ENCODE data around the gene MRPL20.
"Not testable (repeated sequence)": the region's sequence is repeated elsewhere in the genome, so short reads cannot be mapped to it uniquely, and the experiment has no call there.

Gene MRPL20

DNA sequence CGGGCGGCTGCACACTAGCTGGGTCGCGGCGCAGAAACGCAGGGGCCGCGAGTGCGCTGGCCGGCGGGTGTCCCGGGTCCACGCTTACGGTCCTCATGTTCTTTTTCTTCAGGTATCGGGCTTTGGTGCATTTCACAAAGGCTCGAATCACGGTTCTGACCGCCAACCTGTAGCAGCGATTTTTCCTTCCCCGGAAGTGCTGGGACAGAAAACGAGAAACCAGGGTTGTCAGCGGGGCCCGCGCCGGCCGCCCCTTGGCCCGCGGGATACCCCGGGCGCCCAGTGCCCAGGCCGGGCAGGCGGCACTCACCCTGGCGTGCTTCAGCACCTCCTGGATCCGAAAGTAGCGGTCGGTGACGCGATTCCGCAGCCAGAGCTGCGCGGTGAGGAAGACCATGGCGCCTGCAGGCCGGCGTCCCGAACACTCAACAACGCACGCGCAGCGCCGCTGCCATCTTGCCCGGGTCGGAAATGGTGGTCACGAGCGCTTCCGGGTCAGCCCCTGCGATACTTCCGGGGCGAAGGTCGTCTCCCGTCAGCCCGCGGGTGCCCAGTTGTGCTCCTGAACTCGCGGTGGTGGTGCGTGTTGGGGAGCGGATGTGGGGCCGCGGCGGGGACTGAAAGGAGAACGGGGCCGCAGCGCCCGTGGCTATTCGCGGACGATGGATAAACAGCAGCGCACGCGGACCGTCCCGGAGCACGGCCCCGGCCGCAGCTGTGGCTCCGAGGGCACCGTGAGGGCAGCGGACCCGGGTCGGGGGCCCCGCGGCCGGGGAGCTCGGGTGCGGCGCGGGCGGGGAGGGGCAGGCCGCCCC, at the start of gene MRPL20:
TSS of gene MRPL20 (minus strand) at position 473 of the 815 bp plus-strand sequence. CDS start at position 397, 76 bp downstream.
- DNase-seq, result peak; percentile 92

GRCh38 chr1:1456683-1457255, 49.7 kb upstream of the MRPL20 start:
- DNase-seq, result not testable (repeated sequence)

GRCh38 chr1:1455934-1456333, 48.8 kb upstream of the MRPL20 start:
- not testable (repeated sequence) for DNase-seq

- DNase-seq, result no peak
Measured at GRCh38 chr1:1455366-1455884, 48.3 kb upstream of the MRPL20 start.

GRCh38 chr1:1454286-1455056, 47.4 kb upstream of the MRPL20 start:
- not testable (repeated sequence) for DNase-seq

DNA sequence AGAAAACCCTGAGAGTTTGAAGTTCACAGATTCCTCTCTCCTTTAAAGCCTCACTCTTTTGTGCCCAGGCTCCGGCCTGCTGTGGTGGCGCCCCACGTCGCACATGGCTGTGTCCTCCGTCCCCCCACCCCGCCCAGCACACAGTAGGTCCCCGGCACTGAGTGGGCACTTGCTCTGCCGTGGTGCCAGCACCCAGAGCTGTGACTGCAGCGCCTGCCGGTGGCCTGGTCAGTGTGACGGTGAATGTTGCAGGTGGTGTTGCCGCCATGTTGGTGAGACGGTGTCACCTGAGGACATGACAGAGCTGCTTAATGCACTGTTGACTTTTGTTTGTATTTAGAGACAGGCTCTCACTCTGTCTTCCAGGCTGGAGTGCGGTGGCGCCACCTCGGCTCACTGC, 45.8 kb upstream of the MRPL20 start:
- DNase-seq, result no peak

DNA sequence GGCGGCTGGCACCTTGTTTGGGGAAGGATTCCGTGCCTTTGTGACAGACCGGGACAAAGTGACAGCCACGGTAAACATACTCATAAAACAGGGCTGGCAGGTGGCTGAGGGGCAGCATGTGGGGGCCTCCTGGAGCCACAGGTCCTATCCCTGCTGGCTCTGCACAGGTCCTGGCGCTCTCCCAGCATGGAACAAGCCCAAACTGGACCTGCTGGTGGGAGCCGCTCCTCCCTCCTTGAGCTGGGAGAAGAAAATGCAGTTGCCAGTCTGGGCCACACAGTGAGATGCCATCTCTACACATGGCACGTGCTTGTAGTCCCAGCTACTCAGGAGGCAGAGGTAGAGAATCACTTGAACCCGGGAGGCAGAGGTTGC, 45.3 kb upstream of the MRPL20 start:
- not testable (repeated sequence) for DNase-seq

DNA sequence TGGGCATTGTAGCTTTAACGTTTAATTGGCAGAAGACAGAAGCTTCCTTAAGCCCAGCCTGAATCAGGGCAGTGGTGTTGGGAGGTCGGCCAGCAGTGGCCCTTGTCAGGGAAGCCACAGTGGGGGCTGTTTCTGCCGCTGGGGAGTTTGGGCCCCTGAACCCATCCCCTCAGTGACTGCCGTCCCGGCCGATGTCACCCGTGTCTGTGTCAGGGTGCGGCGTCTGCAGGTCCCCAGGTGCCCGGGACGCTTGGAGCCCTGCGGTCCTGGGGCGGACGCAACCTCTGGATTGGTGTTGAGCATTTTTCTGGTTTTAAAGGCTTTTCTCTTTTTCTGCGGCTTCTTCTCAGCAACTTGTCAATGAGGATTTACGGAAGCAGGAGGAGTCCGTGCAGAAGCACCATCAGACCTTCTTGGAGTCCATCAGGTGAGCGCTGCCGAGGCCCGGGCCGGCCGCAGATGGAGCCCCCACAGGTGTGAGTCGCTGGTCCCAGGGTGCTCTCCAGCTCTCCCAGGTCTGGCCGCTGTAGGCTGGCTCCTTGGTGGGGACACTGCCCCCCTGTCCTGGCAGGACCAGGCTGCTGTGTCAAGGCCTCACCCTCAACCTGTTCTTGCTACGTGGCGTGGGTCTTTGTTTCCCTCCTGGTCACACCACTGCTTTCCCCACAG, 44.7 kb upstream of the MRPL20 start:
- DNase-seq, result no peak

DNA sequence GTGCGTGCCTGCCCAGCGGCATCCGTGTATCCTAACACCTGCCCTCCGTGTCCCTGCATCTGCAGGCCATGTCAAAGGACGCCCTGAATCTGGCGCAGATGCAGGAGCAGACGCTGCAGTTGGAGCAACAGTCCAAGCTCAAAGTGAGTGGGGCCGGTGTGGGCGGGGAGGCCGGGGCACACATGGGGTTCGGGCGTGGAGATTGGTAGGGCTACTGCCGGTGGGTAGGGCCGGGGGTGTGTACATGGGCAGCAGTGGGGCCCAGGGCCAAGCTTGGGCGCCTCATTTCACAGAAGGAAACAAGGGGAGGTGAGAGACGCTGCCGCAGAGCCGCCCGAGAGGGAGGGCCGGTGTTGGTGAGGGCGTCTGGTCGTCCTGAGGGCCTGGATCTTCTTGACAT, 43.5 kb upstream of the MRPL20 start:
- DNase-seq, result not testable (repeated sequence)

DNA sequence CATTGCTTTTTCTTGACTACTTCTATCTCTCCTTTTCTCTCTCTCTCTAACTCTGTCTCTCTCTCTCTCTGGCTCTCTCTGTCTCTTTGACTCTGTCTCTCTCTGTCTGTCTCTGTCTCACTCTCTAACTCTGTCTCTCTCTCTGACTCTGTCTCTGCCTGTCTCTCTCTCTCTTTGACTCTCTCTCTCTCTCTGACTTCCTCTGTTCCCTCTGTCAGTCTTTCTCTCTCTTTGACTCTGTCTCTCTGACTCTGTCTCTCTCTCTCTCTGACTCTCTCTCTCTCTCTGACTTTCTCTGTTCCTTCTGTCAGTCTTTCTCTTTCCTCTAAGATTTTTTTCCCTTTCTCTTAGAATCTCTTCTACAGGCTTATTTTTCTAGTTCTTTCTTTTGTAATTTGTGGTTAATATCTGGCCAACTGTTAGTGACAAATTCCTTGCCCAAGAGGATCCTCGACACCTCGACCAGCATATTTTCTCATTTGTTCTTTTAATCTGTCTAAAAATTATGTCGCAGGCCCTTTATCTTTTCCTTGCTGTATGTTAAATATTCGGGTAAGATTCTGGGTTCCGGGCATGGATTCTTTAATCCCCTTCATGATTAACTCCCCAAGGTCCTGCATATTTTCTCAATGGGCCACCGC, 42.1 kb upstream of the MRPL20 start, which contains the start of gene ATAD3C:
TSS of gene ATAD3C (plus strand) at position 591 of the 641 bp plus-strand sequence. CDS start 995 bp downstream, outside the sequence.
- no peak for DNase-seq

GRCh38 chr1:1446631-1447030, 39.5 kb upstream of the MRPL20 start:
- DNase-seq, result not testable (repeated sequence)

- DNase-seq, result no peak
Measured at GRCh38 chr1:1442069-1442770, 35.1 kb upstream of the MRPL20 start.

- DNase-seq, result peak; percentile 32
Measured at GRCh38 chr1:1441002-1441888, 34.2 kb upstream of the MRPL20 start.

DNA sequence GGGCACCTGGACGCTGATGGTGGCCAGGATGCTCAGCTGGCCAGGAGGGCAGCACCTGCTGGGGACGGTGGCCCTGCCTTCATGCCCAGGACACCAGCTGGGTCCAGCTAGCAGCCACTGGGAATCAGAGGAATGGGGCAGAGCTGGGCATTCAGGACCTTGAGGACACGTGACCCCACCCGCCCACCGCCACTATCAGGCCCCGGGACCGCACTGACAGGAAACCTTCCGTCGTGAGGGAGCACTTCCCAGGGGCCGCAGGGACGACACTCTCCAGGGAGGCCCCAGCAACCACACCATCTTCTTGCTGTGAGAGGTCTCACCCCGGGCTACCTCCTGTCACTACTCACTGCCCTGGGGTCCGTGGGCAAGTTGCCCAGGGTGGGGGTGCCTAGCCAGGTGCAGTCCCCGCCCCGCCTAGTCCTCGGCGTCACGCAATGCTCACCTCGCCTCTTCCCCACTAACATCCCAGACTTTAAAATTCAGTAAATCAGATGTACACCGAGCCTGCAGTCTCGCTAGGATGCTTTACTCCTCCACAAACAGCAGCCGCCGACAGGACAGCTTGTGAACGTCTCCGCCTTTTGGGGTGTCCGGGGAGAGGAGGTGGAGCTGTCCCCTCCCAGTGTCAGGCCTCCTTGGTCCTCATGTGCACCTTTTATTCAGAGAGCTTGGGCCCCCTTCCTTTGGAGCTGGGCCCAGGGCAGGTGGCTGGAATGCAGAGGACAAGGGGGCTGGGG, 33.3 kb upstream of the MRPL20 start:
- no peak for DNase-seq

DNA sequence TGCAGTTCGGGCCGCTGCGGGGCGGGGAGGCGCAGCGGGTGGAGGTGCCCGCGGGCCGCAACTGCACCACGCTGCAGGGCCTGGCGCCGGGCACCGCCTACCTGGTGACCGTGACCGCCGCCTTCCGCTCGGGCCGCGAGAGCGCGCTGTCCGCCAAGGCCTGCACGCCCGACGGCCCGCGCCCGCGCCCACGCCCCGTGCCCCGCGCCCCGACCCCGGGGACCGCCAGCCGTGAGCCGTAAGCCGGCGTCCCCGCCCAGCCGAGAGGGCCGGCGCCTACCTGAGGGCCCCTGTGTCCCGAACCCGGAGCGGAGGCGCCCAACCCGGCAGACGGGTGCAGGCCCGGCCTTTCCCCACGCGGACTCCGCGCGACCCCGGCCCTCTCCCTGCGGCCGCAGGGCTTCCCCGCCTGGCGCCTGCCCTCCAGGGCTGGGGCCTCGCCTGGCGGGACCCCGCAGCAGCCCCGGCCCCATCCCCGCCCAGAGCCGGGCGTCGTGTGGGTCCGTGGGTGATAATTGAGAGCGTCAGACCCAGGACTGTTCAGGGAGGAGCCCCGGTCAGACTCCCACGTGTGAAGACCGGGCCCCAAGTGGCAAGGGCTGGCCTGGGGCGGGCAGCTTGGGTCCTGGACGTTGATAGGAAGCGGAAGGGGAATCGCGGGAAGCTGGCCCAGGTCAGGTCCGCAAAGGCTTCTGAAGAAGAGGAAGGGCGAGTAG, 32.6 kb upstream of the MRPL20 start:
- no peak for DNase-seq

DNA sequence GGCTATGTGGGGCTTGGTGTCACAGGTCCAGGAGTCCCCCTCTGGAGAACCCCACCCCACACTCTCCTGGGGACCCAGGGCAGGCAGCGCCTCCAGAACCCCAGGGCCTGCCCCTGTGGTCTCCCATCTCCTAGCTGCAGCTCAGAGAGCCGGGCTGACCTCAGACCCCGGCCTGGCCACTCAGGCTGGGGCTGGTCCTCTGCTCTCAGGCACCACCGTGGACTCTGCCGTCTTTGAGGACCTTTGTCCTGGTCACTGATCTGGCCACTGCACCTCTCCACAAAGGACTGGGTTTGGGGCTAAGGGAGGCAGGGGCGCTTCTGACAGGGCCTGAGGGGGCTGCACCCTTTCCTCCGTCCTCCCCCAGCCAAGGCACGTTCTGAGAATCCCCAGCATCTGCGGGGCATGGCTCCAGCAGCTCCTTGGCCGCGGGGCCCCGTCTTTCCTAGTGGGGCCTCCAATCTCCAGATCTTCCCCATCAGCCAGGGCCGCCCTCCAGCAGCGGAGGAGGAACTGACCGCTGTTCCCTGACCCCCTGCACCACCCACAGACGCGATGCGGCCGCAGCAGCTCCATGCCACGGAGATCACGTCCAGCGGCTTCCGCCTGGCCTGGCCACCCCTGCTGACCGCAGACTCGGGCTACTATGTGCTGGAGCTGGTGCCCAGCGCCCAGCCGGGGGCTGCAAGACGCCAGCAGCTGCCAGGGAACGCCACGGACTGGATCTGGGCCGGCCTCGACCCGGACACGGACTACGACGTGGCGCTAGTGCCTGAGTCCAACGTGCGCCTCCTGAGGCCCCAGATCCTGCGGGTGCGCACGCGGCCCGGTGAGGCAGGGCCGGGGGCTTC, 31.7 kb upstream of the MRPL20 start:
- DNase-seq, result no peak

DNA sequence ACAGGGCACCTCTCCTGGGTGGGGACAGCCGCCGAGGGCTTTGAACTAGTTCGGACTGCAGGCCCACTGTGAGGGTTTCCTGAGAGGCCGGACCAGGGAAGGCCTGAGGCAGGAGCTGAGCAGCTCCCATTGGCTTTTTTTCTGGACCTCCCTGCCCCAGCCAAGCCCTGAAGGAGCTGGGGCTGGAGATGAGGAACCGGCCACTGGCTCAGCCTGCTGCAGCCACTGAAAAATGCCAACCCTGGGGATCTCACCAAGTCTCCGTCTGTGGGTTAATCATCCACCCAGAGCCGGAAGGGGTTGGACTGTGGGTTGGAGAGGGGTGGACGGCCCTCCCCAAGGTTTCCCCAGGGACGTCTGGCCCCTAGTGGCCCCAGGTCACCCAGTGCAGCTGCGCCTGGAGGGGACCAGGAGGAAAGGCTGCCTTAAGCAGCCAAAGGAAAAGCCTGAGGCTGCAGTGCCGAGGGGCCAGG, 30.8 kb upstream of the MRPL20 start:
- DNase-seq, result peak; percentile 29

All from EL (cell line).